SK-N-SH (cell line): ENCODE results near the gene CCDC89. TPM values are rescaled to one million over a fixed set of nuclear protein-coding genes. Genes with fewer than 3 reads are reported as not detected.
A peak's percentile ranks its signal among the peaks of the same experiment; 100 is the strongest.

Experiments used
- CTCF ChIA-PET: fragments of 300-600, 350-600 bp; formaldehyde crosslinking; extraction: SDS; loops from one replicate; lab custom pipeline; 2021; lab: Yijun Ruan, JAX
- POLR2A ChIA-PET: fragments of 350-600 bp; sonication (Branson Sonifier 250); formaldehyde crosslinking; extraction: SDS; loops from one replicate; lab custom pipeline; 2020; ENCODE audit warnings: antibody characterized with exemption, inconsistent platforms; lab: Yijun Ruan, JAX
- DNase-seq: peaks from one replicate; pipeline ENCODE4 v3.0.0; 2012
- H2AFZ ChIP-seq: fragments of 200-600 bp; sonication (generic); 2 replicates; pipeline ENCODE4 v1.8.1; 2016; ENCODE audit warnings: antibody characterized with exemption, mild to moderate bottlenecking, low read depth
- H3F3A ChIP-seq: fragments of 200-600 bp; sonication (generic); replicated peaks from 2 replicates; pipeline ENCODE3; 2016; ENCODE audit warnings: antibody characterized with exemption, mild to moderate bottlenecking; ENCODE audit not compliant: insufficient read depth
- H3K27ac ChIP-seq, 2 experiments: fragments of 200-500 bp in 1 of 2; fragments of 200-600 bp in 1 of 2; sonication (Bioruptor generic) in 1 of 2; sonication (generic), shearing (Covaris generic) in 1 of 2; 2 replicates each; pipeline versions ENCODE4 v1.5.1 to v1.6.1; 2014 to 2016; ENCODE audit warnings: low read depth in 2 of 2, inconsistent platforms in 1 of 2, low read length in 1 of 2, mild to moderate bottlenecking in 1 of 2, mixed read lengths in 1 of 2
- H3K27me3 ChIP-seq: fragments of 200-600 bp; sonication (generic), shearing (Covaris generic); 2 replicates; pipeline ENCODE4 v1.6.1; 2016; ENCODE audit warnings: mixed run types; ENCODE audit not compliant: insufficient read depth
- H3K36me3 ChIP-seq, 2 experiments: fragments of 200-500 bp in 1 of 2; fragments of 200-600 bp in 1 of 2; sonication (Bioruptor generic) in 1 of 2; sonication (generic) in 1 of 2; replicated peaks in 1 of 2; 2 replicates each; pipeline versions ENCODE3 to v1.5.1; 2014 to 2016; ENCODE audit warnings: low read length in 1 of 2, mild to moderate bottlenecking in 1 of 2; ENCODE audit not compliant: insufficient read depth in 2 of 2, control insufficient read depth in 1 of 2
- H3K4me1 ChIP-seq, 2 experiments: fragments of 200-500 bp in 1 of 2; fragments of 200-600 bp in 1 of 2; sonication (Bioruptor generic) in 1 of 2; sonication (generic), shearing (Covaris generic) in 1 of 2; 2 replicates each; pipeline versions ENCODE4 v1.5.1 to v1.6.1; 2014 to 2016; ENCODE audit warnings: low read depth in 1 of 2, low read length in 1 of 2, mixed run types in 1 of 2; ENCODE audit not compliant: insufficient read depth in 2 of 2, control insufficient read depth in 1 of 2
- H3K4me2 ChIP-seq: fragments of 200-600 bp; sonication (generic), shearing (Covaris generic); 2 replicates; pipeline ENCODE4 v1.6.1; 2017; ENCODE audit warnings: mixed run types
- H3K4me3 ChIP-seq, 2 experiments: fragments of 200-500 bp in 1 of 2; fragments of 200-600 bp in 1 of 2; sonication (Bioruptor generic) in 1 of 2; sonication (generic), shearing (Covaris generic) in 1 of 2; 2 replicates each; pipeline versions ENCODE4 v1.5.1 to v1.8.1; 2014 to 2016; ENCODE audit warnings: low read depth in 2 of 2, inconsistent platforms in 1 of 2, low read length in 1 of 2, mild to moderate bottlenecking in 1 of 2, mixed read lengths in 1 of 2, moderate library complexity in 1 of 2
- H3K79me2 ChIP-seq: fragments of 200-600 bp; sonication (generic); 2 replicates; pipeline ENCODE4 v1.8.1; 2017; ENCODE audit warnings: mild to moderate bottlenecking; ENCODE audit not compliant: insufficient read depth
- H3K9ac ChIP-seq: fragments of 200-600 bp; sonication (generic); 2 replicates; pipeline ENCODE4 v1.6.1; 2017; ENCODE audit warnings: mixed run types
- H3K9me2 ChIP-seq: fragments of 200-600 bp; sonication (generic); 2 replicates; pipeline ENCODE4 v1.6.1; 2017; ENCODE audit warnings: mixed run types
- H3K9me3 ChIP-seq: fragments of 200-600 bp; sonication (generic); 2 replicates; pipeline ENCODE4 v1.6.1; 2017; ENCODE audit warnings: mixed run types, mild to moderate bottlenecking, moderate library complexity
- H4K20me1 ChIP-seq: fragments of 200-600 bp; sonication (generic); 2 replicates; pipeline ENCODE4 v1.6.1; 2017; ENCODE audit warnings: mild to moderate bottlenecking, mixed run types; ENCODE audit not compliant: insufficient read depth
- ELF1 ChIP-seq: IDR thresholded peaks from 2 replicates; pipeline ENCODE4 v1.4.0; 2012
- EZH2phosphoT487 ChIP-seq: fragments of 200-600 bp; sonication (generic); IDR thresholded peaks from 2 replicates; pipeline ENCODE4 v1.6.1; 2017; ENCODE audit warnings: low read depth, mixed run types, mild to moderate bottlenecking, antibody characterized with exemption, moderate library complexity, borderline replicate concordance
- FOSL2 ChIP-seq: IDR thresholded peaks from 2 replicates; pipeline ENCODE4 v1.4.0; 2012; ENCODE audit warnings: low read depth, mild to moderate bottlenecking, moderate library complexity, borderline replicate concordance
- FOXJ3 ChIP-seq: sonication (generic); formaldehyde crosslinking; IDR thresholded peaks from 2 replicates; pipeline ENCODE4 v1.5.1; 2020; ENCODE audit warnings: mild to moderate bottlenecking, missing genetic modification reagents
- JUND ChIP-seq: IDR thresholded peaks from 2 replicates; pipeline ENCODE4 v1.4.0; 2012
- NFIC ChIP-seq: IDR thresholded peaks from 2 replicates; pipeline ENCODE4 v1.4.0; 2012; ENCODE audit warnings: borderline replicate concordance
- NRF1 ChIP-seq: IDR thresholded peaks from 2 replicates; pipeline ENCODE4 v1.6.1; 2012; ENCODE audit warnings: low read depth, mild to moderate bottlenecking, low read length
- POLR2AphosphoS5 ChIP-seq: IDR thresholded peaks from 2 replicates; pipeline ENCODE4 v1.6.1; 2012; ENCODE audit warnings: low read depth, low read length
- RAD21 ChIP-seq: IDR thresholded peaks from 2 replicates; pipeline ENCODE4 v1.6.1; 2012; ENCODE audit warnings: mild to moderate bottlenecking, low read length
- RCOR1 ChIP-seq: fragments of 150-350 bp; IDR thresholded peaks from 2 replicates; pipeline ENCODE4 v1.6.1; 2017; ENCODE audit warnings: antibody characterized with exemption, low read length
- RFX5 ChIP-seq: IDR thresholded peaks from 2 replicates; pipeline ENCODE4 v1.6.1; 2012; ENCODE audit warnings: mild to moderate bottlenecking, improper control_type of control experiment, low read length
- SIN3A ChIP-seq: IDR thresholded peaks from 2 replicates; pipeline ENCODE4 v1.6.1; 2012; ENCODE audit warnings: low read depth, mild to moderate bottlenecking, low read length, moderate library complexity, borderline replicate concordance
- SMC3 ChIP-seq: IDR thresholded peaks from 2 replicates; pipeline ENCODE4 v1.6.1; 2012; ENCODE audit warnings: low read depth, low read length, improper control_type of control experiment
- TAF1 ChIP-seq: IDR thresholded peaks from 2 replicates; pipeline ENCODE4 v1.6.1; 2012; ENCODE audit warnings: low read depth, mild to moderate bottlenecking, low read length, moderate library complexity, borderline replicate concordance
- TCF12 ChIP-seq: IDR thresholded peaks from 2 replicates; pipeline ENCODE4 v1.4.0; 2012
- WGBS: methylation state at CpG from one replicate; pipeline ENCODE4 v1.1.6; 2017; ENCODE audit warnings: low lambda C conversion rate; 5-methylcytosine and 5-hydroxymethylcytosine counted together
- polyA plus RNA-seq, 3 experiments: library from polyadenylated mRNA; depleted of rRNA; stranded (reverse); fragments of >200 nt; gene quantifications; 2 replicates each; pipeline ENCODE4 v1.2.3, GENCODE V29; 2012
- TF ChIP-seq, protein P1 (sequence below): fragments of 200-600 bp; sonication (generic); IDR thresholded peaks from 2 replicates; pipeline ENCODE4 v1.6.1; 2017; ENCODE audit warnings: antibody characterized with exemption, mild to moderate bottlenecking, moderate library complexity
- TF ChIP-seq, protein P2 (sequence below): IDR thresholded peaks from 2 replicates; pipeline ENCODE4 v1.4.0; 2012; ENCODE audit warnings: low read depth
- TF ChIP-seq, protein P3 (sequence below): IDR thresholded peaks from 2 replicates; pipeline ENCODE4 v1.4.0; 2012; ENCODE audit warnings: low read depth, borderline replicate concordance
- TF ChIP-seq, protein P4 (sequence below): fragments of 150-350 bp; IDR thresholded peaks from 2 replicates; pipeline ENCODE4 v1.6.1; 2017; ENCODE audit warnings: antibody characterized with exemption, low read length, low read depth, borderline replicate concordance

CCDC89 gene
- polyA plus RNA-seq, 1 of the 3 experiments (the other 2 are of a cell fraction) = 3.9 TPM

DNA sequence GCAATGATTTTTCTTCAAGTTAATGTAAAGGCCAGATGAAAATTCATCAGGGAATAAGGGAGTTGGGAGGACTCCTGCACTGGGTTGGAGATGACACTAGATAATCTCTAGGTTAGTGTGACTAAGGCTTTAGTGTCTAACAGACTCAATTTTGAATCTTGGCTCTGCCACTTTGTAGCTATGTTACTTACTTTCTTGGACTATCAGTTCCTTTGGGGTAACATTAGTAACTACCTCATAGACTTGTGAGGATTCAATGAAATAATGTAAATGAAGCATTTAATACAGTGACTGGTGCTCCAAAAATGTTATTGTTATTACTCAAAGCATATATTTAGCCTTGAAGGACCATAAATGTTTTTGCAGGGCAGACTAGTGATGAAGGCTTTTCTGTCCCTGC is 9.6 kb upstream of the CCDC89 start:
- no peak for DNase-seq

DNA sequence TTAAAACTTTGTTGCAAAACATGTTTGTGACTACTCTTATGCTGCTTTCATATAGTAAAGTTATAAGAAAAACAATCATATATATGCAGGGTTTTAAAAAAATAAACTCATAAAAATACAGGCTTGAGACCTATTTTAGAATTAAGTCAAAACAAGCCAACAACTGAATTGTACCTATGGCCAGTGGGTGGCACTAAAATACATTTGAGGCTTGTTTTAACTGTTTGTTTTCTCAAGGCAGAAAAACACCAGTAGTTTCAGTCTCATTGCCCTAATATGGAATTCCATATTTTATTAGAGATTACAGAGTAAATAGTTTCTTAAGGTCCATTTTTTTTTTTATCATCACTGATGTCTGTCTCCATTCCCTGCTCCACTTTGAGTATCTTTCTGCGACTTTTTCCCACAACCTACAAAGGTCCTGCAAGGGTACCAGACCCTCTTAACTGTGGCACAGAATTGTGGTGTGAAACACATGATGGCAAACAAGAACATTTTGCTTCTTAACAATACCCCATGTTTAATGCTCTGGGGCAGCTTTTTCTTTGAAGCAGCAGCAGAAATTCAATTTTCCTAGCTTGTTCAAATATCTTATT is 8.5 kb upstream of the CCDC89 start:
- 93% methylated on average over 1 of the region's 1 CpG for WGBS
- Histone ChIP-seq H3K9me2 (no peaks in the 10 kb centered on the region), H3K4me1 (peaks cover 0 to 12% of the 10 kb centered on the region in 2 experiments; a peak in 1 of 4 replicates), H4K20me1 (no peaks in the 10 kb centered on the region), H3F3A (peaks cover 4% of the 10 kb centered on the region), H2AFZ (no peak overlapping the region), H3K4me3 (no peak overlapping the region; a peak in 1 of 4 replicates)
- no peak for TF ChIP-seq POLR2AphosphoS5
- no peak for TF ChIP-seq FOSL2
- TF ChIP-seq, protein P1, sequence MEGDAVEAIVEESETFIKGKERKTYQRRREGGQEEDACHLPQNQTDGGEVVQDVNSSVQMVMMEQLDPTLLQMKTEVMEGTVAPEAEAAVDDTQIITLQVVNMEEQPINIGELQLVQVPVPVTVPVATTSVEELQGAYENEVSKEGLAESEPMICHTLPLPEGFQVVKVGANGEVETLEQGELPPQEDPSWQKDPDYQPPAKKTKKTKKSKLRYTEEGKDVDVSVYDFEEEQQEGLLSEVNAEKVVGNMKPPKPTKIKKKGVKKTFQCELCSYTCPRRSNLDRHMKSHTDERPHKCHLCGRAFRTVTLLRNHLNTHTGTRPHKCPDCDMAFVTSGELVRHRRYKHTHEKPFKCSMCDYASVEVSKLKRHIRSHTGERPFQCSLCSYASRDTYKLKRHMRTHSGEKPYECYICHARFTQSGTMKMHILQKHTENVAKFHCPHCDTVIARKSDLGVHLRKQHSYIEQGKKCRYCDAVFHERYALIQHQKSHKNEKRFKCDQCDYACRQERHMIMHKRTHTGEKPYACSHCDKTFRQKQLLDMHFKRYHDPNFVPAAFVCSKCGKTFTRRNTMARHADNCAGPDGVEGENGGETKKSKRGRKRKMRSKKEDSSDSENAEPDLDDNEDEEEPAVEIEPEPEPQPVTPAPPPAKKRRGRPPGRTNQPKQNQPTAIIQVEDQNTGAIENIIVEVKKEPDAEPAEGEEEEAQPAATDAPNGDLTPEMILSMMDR = peak; percentile 78
- no peak for TF ChIP-seq TAF1
- no peak for TF ChIP-seq JUND
- TF ChIP-seq NFIC = no peak
- TF ChIP-seq SIN3A = no peak
- TF ChIP-seq SMC3 = peak; percentile 38
- no peak for TF ChIP-seq FOXJ3 (CRISPR knock-in tag)
- no peak for TF ChIP-seq EZH2phosphoT487
- no peak for TF ChIP-seq RFX5
- peak; percentile 71 for TF ChIP-seq RAD21
- TF ChIP-seq ELF1 = no peak
- TF ChIP-seq, protein P2, sequence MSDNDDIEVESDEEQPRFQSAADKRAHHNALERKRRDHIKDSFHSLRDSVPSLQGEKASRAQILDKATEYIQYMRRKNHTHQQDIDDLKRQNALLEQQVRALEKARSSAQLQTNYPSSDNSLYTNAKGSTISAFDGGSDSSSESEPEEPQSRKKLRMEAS = no peak
- TF ChIP-seq, protein P3, sequence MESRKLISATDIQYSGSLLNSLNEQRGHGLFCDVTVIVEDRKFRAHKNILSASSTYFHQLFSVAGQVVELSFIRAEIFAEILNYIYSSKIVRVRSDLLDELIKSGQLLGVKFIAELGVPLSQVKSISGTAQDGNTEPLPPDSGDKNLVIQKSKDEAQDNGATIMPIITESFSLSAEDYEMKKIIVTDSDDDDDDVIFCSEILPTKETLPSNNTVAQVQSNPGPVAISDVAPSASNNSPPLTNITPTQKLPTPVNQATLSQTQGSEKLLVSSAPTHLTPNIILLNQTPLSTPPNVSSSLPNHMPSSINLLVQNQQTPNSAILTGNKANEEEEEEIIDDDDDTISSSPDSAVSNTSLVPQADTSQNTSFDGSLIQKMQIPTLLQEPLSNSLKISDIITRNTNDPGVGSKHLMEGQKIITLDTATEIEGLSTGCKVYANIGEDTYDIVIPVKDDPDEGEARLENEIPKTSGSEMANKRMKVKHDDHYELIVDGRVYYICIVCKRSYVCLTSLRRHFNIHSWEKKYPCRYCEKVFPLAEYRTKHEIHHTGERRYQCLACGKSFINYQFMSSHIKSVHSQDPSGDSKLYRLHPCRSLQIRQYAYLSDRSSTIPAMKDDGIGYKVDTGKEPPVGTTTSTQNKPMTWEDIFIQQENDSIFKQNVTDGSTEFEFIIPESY = no peak
- TF ChIP-seq NRF1 = no peak
- no peak for TF ChIP-seq RCOR1
- TF ChIP-seq, all 33 proteins: peak for 3
- ChIA-PET CTCF (interaction anchor here (0.7 to 2.1 kb wide), 6 partner anchors 10 to 47 kb away, joined by 3 to 8 read pairs (median 4); partner anchors contain the start of gene CREBZF), POLR2A (no interaction called here)
- Histone ChIP-seq H3K36me3 (peaks cover 0 to 19% of the 10 kb centered on the region in 2 experiments), H3K9ac (no peak overlapping the region), H3K27ac (peak overlapping the region in 1 of 2 experiments; percentile 45; a peak in 1 of 4 replicates), H3K27me3 (no peaks in the 10 kb centered on the region), H3K79me2 (no peaks in the 10 kb centered on the region), H3K4me2 (no peak overlapping the region), H3K9me3 (no peaks in the 10 kb centered on the region)
- DNase-seq = peak; percentile 31

More for the DNA sequence above, 9.6 kb upstream of the CCDC89 start:
- Histone ChIP-seq H3K79me2 (no peaks in the 10 kb centered on the region), H4K20me1 (no peaks in the 10 kb centered on the region), H2AFZ (no peak overlapping the region; the same call in 1 of the 2 replicates), H3K4me3 (no peak overlapping the region), H3K27me3 (no peaks in the 10 kb centered on the region), H3F3A (peaks cover 4% of the 10 kb centered on the region), H3K4me1 (peaks cover 0 to 12% of the 10 kb centered on the region in 2 experiments; a peak in 1 of 4 replicates), H3K9me2 (no peaks in the 10 kb centered on the region), H3K9ac (no peak overlapping the region), H3K4me2 (no peak overlapping the region), H3K27ac (peak overlapping the region in 1 of 2 experiments; percentile 45; a peak in 2 of 4 replicates), H3K9me3 (no peaks in the 10 kb centered on the region), H3K36me3 (peaks cover 0 to 21% of the 10 kb centered on the region in 2 experiments)
- ChIA-PET POLR2A (no interaction called here), CTCF (interaction anchor here (0.6 to 2.1 kb wide), 4 partner anchors 9 to 46 kb away, joined by 3 to 8 read pairs (median 4); no protein-coding TSS in a partner anchor)
- peak; percentile 12; the same call in 1 of the 2 replicates for TF ChIP-seq TCF12
- TF ChIP-seq, protein P4, sequence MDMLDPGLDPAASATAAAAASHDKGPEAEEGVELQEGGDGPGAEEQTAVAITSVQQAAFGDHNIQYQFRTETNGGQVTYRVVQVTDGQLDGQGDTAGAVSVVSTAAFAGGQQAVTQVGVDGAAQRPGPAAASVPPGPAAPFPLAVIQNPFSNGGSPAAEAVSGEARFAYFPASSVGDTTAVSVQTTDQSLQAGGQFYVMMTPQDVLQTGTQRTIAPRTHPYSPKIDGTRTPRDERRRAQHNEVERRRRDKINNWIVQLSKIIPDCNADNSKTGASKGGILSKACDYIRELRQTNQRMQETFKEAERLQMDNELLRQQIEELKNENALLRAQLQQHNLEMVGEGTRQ = no peak
